Immature natural killer cell (primary cell): Measurements from ENCODE around the gene CCT3. TPM values are rescaled to one million over a fixed set of nuclear protein-coding genes. Genes with fewer than 3 reads are reported as not detected.

Source experiments
- DNase-seq, 3 donors: peaks; one replicate each; pipeline ENCODE4 v3.0.0; 2022; ENCODE audit warnings: mixed read lengths in 1 of 3
- H3K27ac Mint-ChIP-seq, 6 donors: one replicate each; pipeline ENCODE4 v1.8.0; 2020; ENCODE audit warnings: mixed read lengths in 6 of 6, mild to moderate bottlenecking in 5 of 6, inconsistent platforms in 4 of 6, moderate library complexity in 3 of 6
- H3K27me3 Mint-ChIP-seq, 3 donors: one replicate each; pipeline ENCODE4 v1.8.0; 2020 to 2021; ENCODE audit warnings: low read depth in 3 of 3, mild to moderate bottlenecking in 3 of 3, mixed read lengths in 3 of 3, moderate library complexity in 3 of 3, inconsistent platforms in 1 of 3
- H3K36me3 Mint-ChIP-seq, 3 donors: one replicate each; pipeline ENCODE4 v1.8.0; 2020; ENCODE audit warnings: mixed read lengths in 3 of 3, inconsistent platforms in 2 of 3, mild to moderate bottlenecking in 2 of 3
- H3K4me1 Mint-ChIP-seq, 2 donors: one replicate each; pipeline ENCODE4 v1.8.0; 2020; ENCODE audit warnings: inconsistent platforms in 2 of 2, mild to moderate bottlenecking in 2 of 2, mixed read lengths in 2 of 2, moderate library complexity in 1 of 2
- H3K4me3 Mint-ChIP-seq, 5 donors: one replicate each; pipeline ENCODE4 v1.8.0; 2020; ENCODE audit warnings: mild to moderate bottlenecking in 5 of 5, mixed read lengths in 5 of 5, inconsistent platforms in 3 of 5, moderate library complexity in 3 of 5
- H3K9me3 Mint-ChIP-seq, 6 donors: one replicate each; pipeline ENCODE4 v1.8.0; 2020; ENCODE audit warnings: mild to moderate bottlenecking in 6 of 6, mixed read lengths in 6 of 6, inconsistent platforms in 4 of 6, moderate library complexity in 3 of 6
- polyA plus RNA-seq, 3 donors: library from polyadenylated mRNA; unstranded; fragments of 300-500 nt; fragmentation: Illumina TruSeq; gene quantifications; one replicate each; pipeline ENCODE4 v1.2.3, GENCODE V29; 2021

The CCT3 gene
- 100 to 1,000 TPM; 174 to 225 (median 177) TPM for polyA plus RNA-seq

GRCh38 chr1:156338180-156338976, at the start of gene CCT3, which contains the start of gene TSACC:
Gene CCT3 (minus strand): TSS chr1:156338292. CDS start chr1:156338184, 108 bp downstream.
Gene TSACC (plus strand): TSS chr1:156338526. CDS start chr1:156339758, 1,232 bp downstream.
- Mint-ChIP-seq H3K9me3 (no peaks in the 10 kb centered on the region), H3K4me1 (peaks cover 39 to 53% of the 10 kb centered on the region in 2 donors), H3K36me3 (peaks cover 0 to 8% (median 4%) of the 10 kb centered on the region in 3 donors), H3K27ac (peak within 1 kb of the TSS; percentile 90 to 99 (median 96)), H3K4me3 (peak within 1 kb of the TSS; percentile 96 to 99 (median 96)), H3K27me3 (peaks cover 6 to 8% (median 8%) of the 10 kb centered on the region in 3 donors)
- DNase-seq = peak; percentile 100

GRCh38 chr1:156387870-156388173, 49.7 kb upstream of the CCT3 start:
- H3K4me1 Mint-ChIP-seq = peaks cover 2 to 7% of the 10 kb centered on the region in 2 donors
- H3K9me3 Mint-ChIP-seq = no peaks in the 10 kb centered on the region
- H3K36me3 Mint-ChIP-seq = no peaks in the 10 kb centered on the region
- no peak for DNase-seq
- no peak overlapping the region for H3K27ac Mint-ChIP-seq
- H3K4me3 Mint-ChIP-seq = no peak overlapping the region
- peaks cover 0 to 11% (median 9%) of the 10 kb centered on the region in 3 donors for H3K27me3 Mint-ChIP-seq

GRCh38 chr1:156386949-156387869, 49.1 kb upstream of the CCT3 start:
- no peaks in the 10 kb centered on the region for H3K36me3 Mint-ChIP-seq
- DNase-seq = no peak
- no peaks in the 10 kb centered on the region for H3K9me3 Mint-ChIP-seq
- peaks cover 2 to 7% of the 10 kb centered on the region in 2 donors for H3K4me1 Mint-ChIP-seq
- no peak overlapping the region for H3K4me3 Mint-ChIP-seq
- peaks cover 0 to 11% (median 9%) of the 10 kb centered on the region in 3 donors for H3K27me3 Mint-ChIP-seq
- no peak overlapping the region for H3K27ac Mint-ChIP-seq

GRCh38 chr1:156386134-156386901, 48.2 kb upstream of the CCT3 start:
- Mint-ChIP-seq H3K36me3 (no peaks in the 10 kb centered on the region), H3K9me3 (no peaks in the 10 kb centered on the region), H3K27ac (no peak overlapping the region), H3K4me1 (peaks cover 2 to 7% of the 10 kb centered on the region in 2 donors), H3K27me3 (peaks cover 0 to 11% (median 9%) of the 10 kb centered on the region in 3 donors), H3K4me3 (no peak overlapping the region)
- no peak for DNase-seq

- Mint-ChIP-seq H3K27ac (no peak overlapping the region), H3K27me3 (peaks cover 0 to 11% (median 9%) of the 10 kb centered on the region in 3 donors), H3K9me3 (no peaks in the 10 kb centered on the region), H3K4me1 (peaks cover 2 to 7% of the 10 kb centered on the region in 2 donors), H3K36me3 (no peaks in the 10 kb centered on the region), H3K4me3 (no peak overlapping the region)
- peak; percentile 58 to 67 (median 60) for DNase-seq
Measured at GRCh38 chr1:156385534-156386031, 47.5 kb upstream of the CCT3 start.

- Mint-ChIP-seq H3K9me3 (no peaks in the 10 kb centered on the region), H3K4me1 (peaks cover 2 to 7% of the 10 kb centered on the region in 2 donors), H3K36me3 (no peaks in the 10 kb centered on the region), H3K27ac (no peak overlapping the region), H3K27me3 (peaks cover 0 to 10% (median 9%) of the 10 kb centered on the region in 3 donors), H3K4me3 (no peak overlapping the region)
- no peak for DNase-seq
Measured at GRCh38 chr1:156384658-156385057, 46.6 kb upstream of the CCT3 start.

GRCh38 chr1:156384007-156384406, 45.9 kb upstream of the CCT3 start:
- Mint-ChIP-seq H3K4me3 (no peak overlapping the region), H3K4me1 (peaks cover 2 to 7% of the 10 kb centered on the region in 2 donors), H3K27me3 (peaks cover 0 to 10% (median 9%) of the 10 kb centered on the region in 3 donors), H3K27ac (no peak overlapping the region), H3K9me3 (no peaks in the 10 kb centered on the region), H3K36me3 (no peaks in the 10 kb centered on the region)
- no peak for DNase-seq

- Mint-ChIP-seq H3K27me3 (peaks cover 0 to 10% (median 9%) of the 10 kb centered on the region in 3 donors), H3K4me3 (no peak overlapping the region), H3K4me1 (peaks cover 2 to 7% of the 10 kb centered on the region in 2 donors), H3K27ac (no peak overlapping the region), H3K36me3 (no peaks in the 10 kb centered on the region), H3K9me3 (no peaks in the 10 kb centered on the region)
- DNase-seq = peak; percentile 17 to 40 (median 25)
Measured at GRCh38 chr1:156383023-156383422, 44.9 kb upstream of the CCT3 start.

GRCh38 chr1:156382561-156382960, 44.5 kb upstream of the CCT3 start:
- H3K9me3 Mint-ChIP-seq = no peaks in the 10 kb centered on the region
- peaks cover 0 to 7% (median 6%) of the 10 kb centered on the region in 3 donors for H3K27me3 Mint-ChIP-seq
- no peak overlapping the region for H3K27ac Mint-ChIP-seq
- peaks cover 2 to 7% of the 10 kb centered on the region in 2 donors for H3K4me1 Mint-ChIP-seq
- H3K36me3 Mint-ChIP-seq = no peaks in the 10 kb centered on the region
- no peak for DNase-seq
- no peak overlapping the region for H3K4me3 Mint-ChIP-seq

GRCh38 chr1:156379420-156380165, 41.5 kb upstream of the CCT3 start:
- no peaks in the 10 kb centered on the region for H3K9me3 Mint-ChIP-seq
- H3K27me3 Mint-ChIP-seq = no peaks in the 10 kb centered on the region
- DNase-seq = no peak
- H3K4me3 Mint-ChIP-seq = no peak overlapping the region
- H3K27ac Mint-ChIP-seq = no peak overlapping the region
- H3K4me1 Mint-ChIP-seq = no peaks in the 10 kb centered on the region
- H3K36me3 Mint-ChIP-seq = no peaks in the 10 kb centered on the region

GRCh38 chr1:156378557-156378956, 40.5 kb upstream of the CCT3 start:
- H3K36me3 Mint-ChIP-seq = no peaks in the 10 kb centered on the region
- H3K9me3 Mint-ChIP-seq = no peaks in the 10 kb centered on the region
- DNase-seq = no peak
- no peaks in the 10 kb centered on the region for H3K4me1 Mint-ChIP-seq
- H3K27ac Mint-ChIP-seq = no peak overlapping the region
- H3K4me3 Mint-ChIP-seq = no peak overlapping the region
- no peaks in the 10 kb centered on the region for H3K27me3 Mint-ChIP-seq

GRCh38 chr1:156376958-156377919, 39.1 kb upstream of the CCT3 start:
- Mint-ChIP-seq H3K27me3 (peaks cover 0 to 8% (median 0%) of the 10 kb centered on the region in 3 donors), H3K27ac (peak overlapping the region in 1 of 6 donors; percentile 35), H3K4me3 (no peak overlapping the region), H3K36me3 (no peaks in the 10 kb centered on the region), H3K4me1 (no peaks in the 10 kb centered on the region), H3K9me3 (no peaks in the 10 kb centered on the region)
- no peak for DNase-seq
